Measurements from ENCODE around the gene EFCAB12.

GRCh38 chr3:129460572-129460971, 32.1 kb upstream of the EFCAB12 start:
- no peak for TF ChIP-seq CTCF (IDR thresholded peaks at IDR 0.05)
- no peak for TF ChIP-seq POLR2A (IDR thresholded peaks at IDR 0.05)
